ENCODE data around the gene FGF6. TPM values are rescaled to one million over a fixed set of nuclear protein-coding genes. Genes with fewer than 3 reads are reported as not detected.
A peak's percentile ranks its signal among the peaks of the same experiment; 100 is the strongest.

FGF6 gene
- total RNA-seq, 2 experiments from 2014 or later: not detected

DNA sequence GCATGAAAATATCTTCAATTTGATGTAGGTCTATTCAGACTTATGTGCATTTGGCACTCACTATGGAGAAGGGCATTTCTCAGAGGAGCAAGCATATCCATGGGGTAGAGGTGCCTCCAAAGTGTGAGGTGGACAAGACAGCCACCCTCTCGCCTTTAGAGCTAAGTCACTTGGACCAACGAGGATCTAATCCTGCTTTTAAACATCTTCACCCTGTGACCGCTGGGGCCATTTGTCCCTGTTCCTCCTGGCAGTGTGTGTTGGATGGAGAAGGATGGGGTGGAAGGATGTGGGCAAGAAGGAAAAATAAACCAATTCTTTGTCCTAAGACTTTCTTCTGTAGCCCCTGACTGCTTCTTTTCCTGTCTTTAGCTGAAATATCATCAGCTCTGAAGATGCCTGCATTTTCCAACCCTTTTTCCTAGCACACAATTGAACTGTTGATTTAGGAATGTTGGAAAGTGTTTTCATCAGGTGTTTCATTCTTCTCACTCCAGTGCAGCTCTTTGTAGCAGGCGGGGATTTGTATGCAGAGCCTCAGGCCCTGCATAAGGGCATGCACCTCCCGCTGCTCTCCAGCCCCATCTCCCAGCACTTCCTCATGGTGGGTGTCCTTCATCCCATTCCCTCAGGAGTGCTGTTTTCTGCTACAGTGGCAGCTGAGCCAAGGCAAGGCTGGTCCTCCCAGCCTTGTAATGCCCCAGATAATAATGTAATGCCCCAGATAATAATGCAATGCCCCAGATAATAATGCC, 5.3 kb downstream of the FGF6 start:
- Mint-ChIP-seq H3K9me3 (ENCODE audit: low read depth) (no peaks in the 10 kb centered on the region), H3K27ac (no peak overlapping the region), H3K27me3 (peaks cover 32% of the 10 kb centered on the region), H3K4me1 (peaks cover 14% of the 10 kb centered on the region), H3K36me3 (no peaks in the 10 kb centered on the region), H3K4me3 (no peak overlapping the region)
- peak; percentile 36 for DNase-seq
- CTCF ChIA-PET: interaction anchor here (1.8 kb wide), 1 partner anchor 18 kb away, joined by 6 read pairs; no protein-coding TSS in a partner anchor
- no peak for ATAC-seq

DNA sequence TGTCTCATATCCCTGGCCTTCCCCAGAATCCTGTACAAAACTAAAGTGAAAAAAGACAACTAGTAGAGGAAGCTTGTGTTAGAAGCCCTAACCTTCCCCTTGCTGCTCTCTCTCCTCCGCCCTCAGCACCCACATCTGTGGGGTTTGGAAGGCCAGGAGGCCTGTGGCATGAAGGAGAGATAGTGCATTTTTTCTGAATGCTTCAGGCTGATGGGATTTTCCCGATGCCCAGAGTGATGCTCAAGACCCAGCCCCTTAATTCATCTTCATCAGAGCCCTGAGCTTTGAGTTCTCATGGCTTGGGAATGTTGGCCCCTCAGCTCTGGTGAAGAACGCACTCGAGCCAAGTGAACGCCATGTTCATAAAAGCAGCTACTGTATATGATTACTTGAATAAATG, 5.9 kb downstream of the FGF6 start:
- CTCF ChIA-PET: interaction anchor here (1.8 kb wide), 1 partner anchor 18 kb away, joined by 6 read pairs; no protein-coding TSS in a partner anchor
- H3K27me3 Mint-ChIP-seq: peaks cover 30% of the 10 kb centered on the region
- H3K36me3 Mint-ChIP-seq: no peaks in the 10 kb centered on the region
- H3K4me1 Mint-ChIP-seq: peaks cover 14% of the 10 kb centered on the region
- H3K9me3 Mint-ChIP-seq (ENCODE audit: low read depth): no peaks in the 10 kb centered on the region
- H3K27ac Mint-ChIP-seq: no peak overlapping the region
- H3K4me3 Mint-ChIP-seq: no peak overlapping the region
- ATAC-seq (no peak), DNase-seq (no peak)

DNA sequence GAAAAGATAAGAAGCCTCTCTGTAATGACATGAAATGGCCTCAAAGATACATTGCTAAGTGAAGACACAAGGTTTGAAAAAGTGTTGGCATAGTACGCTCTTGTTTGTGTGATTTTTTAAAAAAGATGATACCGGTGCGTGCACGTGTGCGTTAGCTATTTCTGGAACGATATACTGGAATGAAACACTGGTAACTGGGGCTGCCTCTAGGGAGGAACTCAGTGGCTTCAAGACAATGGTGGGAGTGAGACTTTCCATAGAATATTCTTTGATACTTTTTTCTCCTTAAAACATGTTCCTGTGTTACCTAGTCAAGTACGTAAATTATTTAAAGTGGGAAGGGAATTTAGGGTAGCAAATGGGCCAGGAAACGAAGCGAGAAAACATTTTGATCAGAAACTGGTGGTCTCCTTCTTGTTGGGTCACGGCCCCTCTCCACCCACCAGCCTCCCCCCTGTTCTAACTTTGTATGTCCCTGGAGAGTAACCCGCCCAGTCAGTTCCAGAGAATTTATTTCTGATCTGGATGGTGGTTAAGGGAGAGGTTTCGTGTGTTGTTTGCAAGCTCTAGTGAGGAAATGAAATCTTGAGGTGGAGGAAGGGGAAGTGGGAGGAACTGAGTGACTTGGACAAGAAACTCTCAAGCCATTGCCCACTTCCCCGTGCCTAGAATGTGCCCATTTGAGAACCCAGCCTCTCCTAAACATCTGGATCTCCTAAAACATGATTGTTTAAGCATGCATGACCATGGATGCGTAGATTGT, 6.6 kb downstream of the FGF6 start:
- CTCF ChIA-PET: interaction anchor here (1.8 kb wide), 1 partner anchor 17 kb away, joined by 6 read pairs; no protein-coding TSS in a partner anchor
- no peak overlapping the region for H3K4me3 Mint-ChIP-seq
- DNase-seq: peak; percentile 31
- peaks cover 14% of the 10 kb centered on the region for H3K4me1 Mint-ChIP-seq
- H3K27me3 Mint-ChIP-seq: peaks cover 27% of the 10 kb centered on the region
- no peak for ATAC-seq
- no peaks in the 10 kb centered on the region for H3K36me3 Mint-ChIP-seq
- H3K9me3 Mint-ChIP-seq (ENCODE audit: low read depth): no peaks in the 10 kb centered on the region
- H3K27ac Mint-ChIP-seq: no peak overlapping the region

DNA sequence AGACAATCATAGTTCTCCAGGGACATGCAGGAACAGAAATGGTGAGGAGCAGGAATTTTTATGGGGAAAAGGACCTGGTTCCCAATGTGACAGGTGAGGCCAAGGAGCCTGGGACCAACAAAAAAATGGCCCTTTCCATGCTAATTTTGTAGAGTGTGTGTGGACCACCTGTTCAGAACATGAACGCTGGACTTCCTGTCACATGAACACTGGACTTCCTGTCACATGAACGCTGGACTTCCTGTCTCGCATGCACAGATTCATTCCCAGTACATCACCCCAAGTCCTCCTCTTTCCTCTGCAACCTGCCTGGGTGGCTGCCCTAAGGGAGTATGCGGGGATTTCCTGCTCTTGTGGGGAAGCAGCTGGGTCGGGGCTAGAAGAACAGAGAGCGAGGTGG, 10.1 kb downstream of the FGF6 start:
- CTCF ChIA-PET: no interaction called here
- Mint-ChIP-seq H3K27ac (no peak overlapping the region), H3K36me3 (no peaks in the 10 kb centered on the region), H3K4me1 (peaks cover 14% of the 10 kb centered on the region), H3K27me3 (peaks cover 17% of the 10 kb centered on the region), H3K4me3 (no peak overlapping the region), H3K9me3 (ENCODE audit: low read depth) (no peaks in the 10 kb centered on the region)
- DNase-seq (peak; percentile 28), ATAC-seq (no peak)

DNA sequence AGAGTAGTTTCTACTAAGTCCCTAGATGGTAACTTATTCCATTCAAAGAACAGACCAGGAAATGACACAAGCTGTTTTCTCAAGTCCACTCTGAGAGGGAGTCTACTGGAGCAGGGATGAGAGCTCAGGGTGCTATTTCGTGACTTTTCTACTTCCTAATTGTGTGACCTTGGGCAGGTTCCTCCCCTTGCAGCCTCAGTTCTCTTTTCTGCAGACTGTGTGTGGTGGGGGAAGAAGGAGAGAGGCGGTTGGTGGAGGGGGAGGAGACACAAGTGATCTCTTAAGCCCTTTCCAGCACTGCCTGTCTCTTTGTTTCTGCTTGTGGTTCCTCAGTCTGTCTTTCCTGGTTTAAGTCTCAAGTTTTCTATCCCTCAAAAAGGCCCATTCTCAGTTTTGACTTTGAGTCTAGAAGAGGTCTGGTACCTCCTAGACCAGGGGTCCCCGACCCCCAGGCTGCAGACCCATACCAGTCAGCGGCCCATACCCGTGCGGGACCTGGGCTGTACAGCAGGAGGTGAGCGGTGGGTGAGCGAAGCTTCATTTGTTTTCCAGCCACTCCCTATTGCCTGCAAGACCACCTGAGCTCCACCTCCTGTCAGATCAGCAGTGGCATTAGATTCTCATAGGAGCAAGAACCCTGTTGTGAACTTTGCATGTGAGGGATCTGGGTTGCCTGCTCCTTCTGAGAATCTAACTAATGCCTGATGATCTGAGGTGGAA, 10.7 kb downstream of the FGF6 start:
- no peaks in the 10 kb centered on the region for H3K9me3 Mint-ChIP-seq (ENCODE audit: low read depth)
- peaks cover 13% of the 10 kb centered on the region for H3K4me1 Mint-ChIP-seq
- no peak for ATAC-seq
- CTCF ChIA-PET: interaction anchor here (1.3 kb wide), 1 partner anchor 13 kb away, joined by 4 read pairs; no protein-coding TSS in a partner anchor
- peak; percentile 26 for DNase-seq
- H3K4me3 Mint-ChIP-seq: no peak overlapping the region
- peaks cover 16% of the 10 kb centered on the region for H3K27me3 Mint-ChIP-seq
- H3K36me3 Mint-ChIP-seq: no peaks in the 10 kb centered on the region
- H3K27ac Mint-ChIP-seq: no peak overlapping the region

DNA sequence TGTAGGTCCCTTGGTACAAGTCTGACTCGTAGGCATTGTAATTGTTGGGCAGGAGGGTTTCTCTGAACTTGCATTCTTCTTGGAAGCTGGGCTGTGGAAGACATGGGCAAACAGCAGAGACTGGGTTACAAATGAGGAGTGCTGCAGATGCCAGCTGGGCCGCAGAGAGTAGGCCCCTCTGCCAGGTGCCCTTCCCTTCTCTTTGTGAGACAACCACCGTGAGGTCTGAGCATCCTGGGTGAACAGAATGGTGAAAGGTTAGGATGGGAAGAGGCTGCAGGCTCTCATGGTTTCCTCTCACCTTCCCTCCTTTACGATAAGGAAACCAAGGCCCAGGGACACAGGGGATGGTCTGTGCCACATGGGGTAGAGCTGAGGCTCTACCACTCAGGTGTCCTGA, 11.3 kb downstream of the FGF6 start:
- no peaks in the 10 kb centered on the region for H3K36me3 Mint-ChIP-seq
- H3K9me3 Mint-ChIP-seq (ENCODE audit: low read depth): no peaks in the 10 kb centered on the region
- H3K4me3 Mint-ChIP-seq: no peak overlapping the region
- H3K4me1 Mint-ChIP-seq: peaks cover 7% of the 10 kb centered on the region
- ATAC-seq: no peak
- peak; percentile 8 for DNase-seq
- peaks cover 16% of the 10 kb centered on the region for H3K27me3 Mint-ChIP-seq
- CTCF ChIA-PET: interaction anchor here (1.3 kb wide), 1 partner anchor 13 kb away, joined by 4 read pairs; no protein-coding TSS in a partner anchor
- no peak overlapping the region for H3K27ac Mint-ChIP-seq

DNA sequence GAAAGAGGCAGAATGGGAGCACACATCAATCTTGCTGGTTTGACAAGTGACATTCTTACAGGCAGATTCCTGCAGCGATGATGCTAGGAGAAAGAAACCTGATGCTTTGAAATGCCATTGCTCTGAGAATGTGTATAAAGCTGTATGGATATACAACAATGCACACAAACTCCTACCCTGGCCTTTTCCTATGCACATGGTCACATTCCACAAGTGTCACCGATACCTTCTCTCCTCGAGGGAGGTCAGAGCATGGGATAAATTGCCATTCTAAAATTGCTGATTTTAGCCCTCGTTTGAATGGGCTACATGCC, 11.9 kb downstream of the FGF6 start:
- CTCF ChIA-PET: interaction anchor here (1.3 kb wide), 1 partner anchor 12 kb away, joined by 4 read pairs; no protein-coding TSS in a partner anchor
- no peak overlapping the region for H3K4me3 Mint-ChIP-seq
- no peak overlapping the region for H3K27ac Mint-ChIP-seq
- H3K27me3 Mint-ChIP-seq: peaks cover 16% of the 10 kb centered on the region
- no peak for DNase-seq
- no peaks in the 10 kb centered on the region for H3K36me3 Mint-ChIP-seq
- no peak for ATAC-seq
- peaks cover under 1% of the 10 kb centered on the region for H3K4me1 Mint-ChIP-seq
- no peaks in the 10 kb centered on the region for H3K9me3 Mint-ChIP-seq (ENCODE audit: low read depth)

DNA sequence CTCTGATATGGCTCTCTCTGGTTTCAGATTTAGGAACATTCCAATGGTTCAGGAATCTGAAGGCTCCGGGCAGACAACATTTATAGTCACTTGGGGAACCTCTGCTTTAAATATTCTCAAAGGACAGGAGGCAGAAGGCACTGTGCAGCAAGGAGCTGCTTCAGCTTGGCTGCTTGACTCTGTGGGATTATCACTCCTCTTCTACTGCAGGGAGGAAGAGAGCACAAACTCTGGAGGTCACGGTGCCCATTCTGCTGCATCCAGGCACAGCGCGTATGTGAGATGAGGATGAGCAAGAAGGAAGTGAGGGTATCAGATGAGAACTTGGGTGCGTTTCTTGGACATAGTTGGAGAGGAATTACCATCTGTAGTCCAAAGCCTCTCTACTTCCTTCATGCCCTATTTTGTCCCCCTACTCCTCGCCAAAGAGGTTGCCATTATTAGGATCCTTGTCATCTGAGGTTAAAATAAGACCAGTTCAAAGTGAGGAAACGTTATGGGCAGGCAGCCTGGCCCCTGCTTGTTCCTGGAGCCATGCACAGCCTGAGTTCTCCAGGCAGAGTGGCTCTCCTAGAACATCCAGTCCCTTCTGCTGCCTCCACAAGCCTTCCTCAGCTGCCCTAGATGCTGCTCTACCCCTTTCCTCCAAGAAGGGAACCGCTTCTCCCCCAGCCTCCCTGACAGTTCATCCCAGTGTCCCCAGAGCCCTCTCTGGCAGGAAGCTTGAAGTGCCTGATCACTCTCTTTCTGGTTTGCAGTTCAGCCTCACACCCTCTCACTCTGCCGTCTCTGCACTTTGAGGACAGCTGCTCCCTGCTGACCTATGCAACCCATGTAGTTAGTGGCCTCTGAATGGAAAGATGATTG, 12.5 kb downstream of the FGF6 start:
- Mint-ChIP-seq H3K4me3 (no peak overlapping the region), H3K4me1 (no peaks in the 10 kb centered on the region), H3K36me3 (no peaks in the 10 kb centered on the region), H3K9me3 (ENCODE audit: low read depth) (no peaks in the 10 kb centered on the region), H3K27me3 (peaks cover 13% of the 10 kb centered on the region), H3K27ac (no peak overlapping the region)
- DNase-seq: peak; percentile 37
- CTCF ChIA-PET: no interaction called here
- ATAC-seq: no peak

DNA sequence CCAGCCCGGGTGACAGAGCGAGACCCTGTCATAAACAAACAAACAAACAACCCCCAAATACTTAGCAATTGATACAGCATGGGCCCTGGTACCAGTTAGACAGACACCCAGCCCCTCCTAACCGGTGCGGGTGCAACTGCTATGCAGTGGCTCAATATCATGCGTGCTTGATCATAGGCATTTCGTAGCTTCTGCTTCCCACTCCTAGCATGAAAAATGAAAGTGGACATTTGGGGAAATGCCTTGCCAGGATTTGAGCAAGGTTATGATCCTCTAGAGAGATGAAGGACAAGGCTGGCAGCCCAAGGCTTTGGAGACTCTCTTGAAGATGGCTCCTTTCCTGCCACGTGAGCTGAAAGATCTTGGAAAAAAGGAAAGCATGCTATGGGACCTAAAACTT, 13.7 kb downstream of the FGF6 start:
- no peak for ATAC-seq
- Mint-ChIP-seq H3K9me3 (ENCODE audit: low read depth) (no peaks in the 10 kb centered on the region), H3K27me3 (peaks cover 6% of the 10 kb centered on the region), H3K27ac (no peak overlapping the region), H3K36me3 (no peaks in the 10 kb centered on the region), H3K4me1 (no peaks in the 10 kb centered on the region), H3K4me3 (no peak overlapping the region)
- no peak for DNase-seq
- CTCF ChIA-PET: interaction anchor here (2.2 kb wide), 1 partner anchor 10 kb away, joined by 8 read pairs; no protein-coding TSS in a partner anchor

DNA sequence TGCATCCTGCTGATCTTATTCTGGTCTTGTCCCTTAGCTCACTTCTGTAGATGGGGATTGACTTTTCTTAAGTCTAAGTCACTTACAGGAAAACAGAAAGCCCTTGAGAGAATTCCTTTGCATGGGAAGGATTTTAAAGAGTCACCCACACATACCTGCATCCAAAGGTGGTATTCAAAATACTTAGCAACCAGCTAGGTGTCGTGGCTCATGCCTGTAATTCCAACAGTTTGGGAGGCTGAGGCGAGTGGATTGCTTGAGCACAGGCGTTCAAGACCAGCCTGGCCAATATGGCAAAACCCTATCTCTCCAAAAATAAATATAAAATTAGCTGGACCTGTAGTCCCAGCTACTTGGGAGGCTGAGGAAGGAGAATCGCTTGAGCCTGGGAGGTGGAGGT, 14.2 kb downstream of the FGF6 start:
- H3K36me3 Mint-ChIP-seq: no peaks in the 10 kb centered on the region
- no peaks in the 10 kb centered on the region for H3K4me1 Mint-ChIP-seq
- CTCF ChIA-PET: interaction anchor here (2.2 kb wide), 1 partner anchor 10 kb away, joined by 8 read pairs; no protein-coding TSS in a partner anchor
- H3K9me3 Mint-ChIP-seq (ENCODE audit: low read depth): no peaks in the 10 kb centered on the region
- H3K4me3 Mint-ChIP-seq: no peak overlapping the region
- H3K27ac Mint-ChIP-seq: no peak overlapping the region
- H3K27me3 Mint-ChIP-seq: peaks cover 6% of the 10 kb centered on the region
- DNase-seq (no peak), ATAC-seq (no peak)

DNA sequence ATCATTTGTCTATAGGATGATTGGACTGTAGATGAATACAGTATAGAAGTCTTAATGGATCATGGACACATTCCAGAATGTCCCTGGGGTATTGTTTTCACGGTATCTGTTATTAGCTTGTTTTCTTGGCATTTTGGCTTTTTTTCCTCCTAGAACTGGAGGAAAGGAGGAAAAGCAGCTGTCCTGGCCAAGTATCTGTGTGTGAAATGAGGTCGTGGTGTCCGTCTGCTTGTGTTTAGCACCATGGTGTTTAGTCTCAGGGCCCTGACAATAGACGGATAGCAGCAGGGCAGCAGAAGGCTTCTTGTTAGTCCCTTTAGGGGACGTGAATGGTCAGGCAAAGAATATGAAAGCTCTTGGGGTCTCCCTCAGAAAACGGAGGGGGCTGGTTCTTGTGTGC, 21.2 kb downstream of the FGF6 start:
- CTCF ChIA-PET: interaction anchor here (1.6 kb wide), 1 partner anchor 102 kb away, joined by 4 read pairs; no protein-coding TSS in a partner anchor
- no peak for DNase-seq
- no peaks in the 10 kb centered on the region for H3K36me3 Mint-ChIP-seq

DNA sequence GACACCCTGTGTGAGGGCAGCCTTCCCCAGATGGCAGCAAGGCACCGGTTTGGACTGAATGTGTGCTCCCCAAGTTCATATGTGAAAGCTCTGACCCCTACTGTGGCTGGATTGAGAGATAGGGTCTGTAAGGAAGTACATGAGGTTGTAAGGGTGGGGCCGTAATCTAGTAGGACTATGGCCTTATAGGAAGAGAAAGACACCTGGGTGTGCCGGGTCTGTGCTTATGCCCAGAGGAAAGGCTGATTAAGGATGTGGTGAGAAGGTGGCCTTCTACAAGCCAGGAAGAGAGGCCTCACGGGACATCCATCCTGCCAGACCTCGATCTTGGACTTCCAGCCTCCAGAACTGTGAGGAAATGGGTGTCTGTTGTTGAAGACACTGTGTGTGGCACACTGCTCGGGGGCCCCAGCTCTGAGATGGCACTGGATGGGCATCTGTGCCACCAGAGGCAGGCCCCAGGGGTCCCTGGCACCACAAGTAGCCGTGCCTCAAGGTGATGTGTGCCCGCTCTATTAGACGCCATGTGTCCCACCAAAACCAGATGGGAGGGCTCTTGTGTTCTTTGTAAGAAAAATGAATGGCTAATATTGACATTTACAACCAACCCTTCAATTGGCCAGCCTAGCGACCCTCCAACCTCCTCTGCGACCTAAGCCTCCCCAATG, 22.0 kb downstream of the FGF6 start:
- H3K27me3 Mint-ChIP-seq: peaks cover 9% of the 10 kb centered on the region
- H3K4me3 Mint-ChIP-seq: no peak overlapping the region
- H3K36me3 Mint-ChIP-seq: no peaks in the 10 kb centered on the region
- ATAC-seq: no peak
- no peaks in the 10 kb centered on the region for H3K4me1 Mint-ChIP-seq
- no peaks in the 10 kb centered on the region for H3K9me3 Mint-ChIP-seq (ENCODE audit: low read depth)
- H3K27ac Mint-ChIP-seq: no peak overlapping the region
- CTCF ChIA-PET: interaction anchor here (1.6 kb wide), 1 partner anchor 103 kb away, joined by 4 read pairs; no protein-coding TSS in a partner anchor
- no peak for DNase-seq

More for the DNA sequence above, 21.2 kb downstream of the FGF6 start:
- no peak overlapping the region for H3K4me3 Mint-ChIP-seq
- no peak for ATAC-seq
- H3K27ac Mint-ChIP-seq: no peak overlapping the region
- no peaks in the 10 kb centered on the region for H3K9me3 Mint-ChIP-seq (ENCODE audit: low read depth)
- H3K27me3 Mint-ChIP-seq: peaks cover 5% of the 10 kb centered on the region
- no peaks in the 10 kb centered on the region for H3K4me1 Mint-ChIP-seq

Measured in activated CD8-positive, alpha-beta memory T cell treated with anti-CD3 and anti-CD28 coated beads, Interleukin-2, amount 10 ng/mL, durations not matched to agents 7 days and 5 days (primary cell).